ENCODE data around the gene PIK3R4.

- TF ChIP-seq CTCF (conservative IDR thresholded peaks at IDR 0.05; ENCODE audit: low read length): no peak
- no peak for TF ChIP-seq EZH2phosphoT487 (IDR thresholded peaks at IDR 0.05; ENCODE audit: borderline replicate concordance)
These were observed 101.9 kb downstream of the PIK3R4 start for GRCh38 chr3:130644628-130645253.
